ENCODE measurements around the gene RPGR.

RPGR gene

GRCh38 chrX:38318196-38318595 is 9.1 kb downstream of the RPGR start:
- no peak for DNase-seq

- no peak for DNase-seq
These were observed 12.1 kb downstream of the RPGR start for GRCh38 chrX:38315186-38315585.

- DNase-seq: no peak
These were observed 14.1 kb downstream of the RPGR start for GRCh38 chrX:38313190-38313589.

GRCh38 chrX:38312436-38312835 is 14.9 kb downstream of the RPGR start:
- DNase-seq: no peak

GRCh38 chrX:38311743-38312142 is 15.6 kb downstream of the RPGR start:
- no peak for DNase-seq

GRCh38 chrX:38305971-38306370 is 21.3 kb downstream of the RPGR start:
- DNase-seq: no peak

- no peak for DNase-seq
These were observed 23.3 kb downstream of the RPGR start for GRCh38 chrX:38304010-38304409.

GRCh38 chrX:38293741-38294140 is 33.6 kb downstream of the RPGR start:
- no peak for DNase-seq

GRCh38 chrX:38287674-38288073 is 39.6 kb downstream of the RPGR start:
- no peak for DNase-seq

GRCh38 chrX:38285649-38286048 is 41.7 kb downstream of the RPGR start:
- DNase-seq: no peak

GRCh38 chrX:38282049-38282448 is 45.3 kb downstream of the RPGR start:
- DNase-seq: no peak

GRCh38 chrX:38279188-38279587 is 48.1 kb downstream of the RPGR start:
- DNase-seq: no peak

- no peak for DNase-seq
These were observed 48.6 kb downstream of the RPGR start for GRCh38 chrX:38278682-38279081.

- no peak for DNase-seq
These were observed 49.5 kb downstream of the RPGR start for GRCh38 chrX:38277802-38278201.

GRCh38 chrX:38277136-38277535 is 50.2 kb downstream of the RPGR start:
- DNase-seq: no peak

GRCh38 chrX:38276089-38276488 is 51.2 kb downstream of the RPGR start:
- DNase-seq: no peak

- no peak for DNase-seq
These were observed 51.7 kb downstream of the RPGR start for GRCh38 chrX:38275615-38276014.

GRCh38 chrX:38273453-38273852 is 53.9 kb downstream of the RPGR start:
- no peak for DNase-seq

- DNase-seq: no peak
These were observed 56.1 kb downstream of the RPGR start for GRCh38 chrX:38271154-38271716.

- no peak for DNase-seq
These were observed 59.3 kb downstream of the RPGR start for GRCh38 chrX:38268011-38268410.

GRCh38 chrX:38262715-38263620 is 64.3 kb downstream of the RPGR start:
- no peak for DNase-seq

- no peak for DNase-seq
These were observed 67.1 kb downstream of the RPGR start for GRCh38 chrX:38260231-38260630.

GRCh38 chrX:38256019-38256418 is 71.3 kb downstream of the RPGR start:
- DNase-seq: no peak

- no peak for DNase-seq
These were observed 77.3 kb downstream of the RPGR start for GRCh38 chrX:38249965-38250364.

GRCh38 chrX:38247051-38247450 is 80.3 kb downstream of the RPGR start:
- no peak for DNase-seq

Data from NCI-H774 (cell line).